ENCODE data around the gene RBM33. TPM values are rescaled to one million over a fixed set of nuclear protein-coding genes. Genes with fewer than 3 reads are reported as not detected.

The RBM33 gene
- total RNA-seq, 4 donors from 2014 or later, result 20.6 to 85.1 (median 38.4) TPM

GRCh38 chr7:155618708-155619633 is 25.5 kb upstream of the RBM33 start:
- H3K36me3 ChIP-seq, result no peaks in the 10 kb centered on the region
- no peak overlapping the region for H3K4me3 ChIP-seq
- DNase-seq, result no peak
- no peak overlapping the region for H3K27ac ChIP-seq
- TF ChIP-seq CTCF (IDR thresholded peaks at IDR 0.05), result no peak
- TF ChIP-seq POLR2A (IDR thresholded peaks at IDR 0.05), result no peak
- no peaks in the 10 kb centered on the region for H3K4me1 ChIP-seq
- H3K27me3 ChIP-seq, result no peaks in the 10 kb centered on the region
- intact Hi-C loops (cut with DNase I; ENCODE audit: low total_unique reads), result no loop called here
- H3K9me3 ChIP-seq, result no peaks in the 10 kb centered on the region

GRCh38 chr7:155619634-155620271 is 24.7 kb upstream of the RBM33 start:
- Histone ChIP-seq H3K9me3 (no peaks in the 10 kb centered on the region), H3K36me3 (no peaks in the 10 kb centered on the region), H3K4me3 (no peak overlapping the region), H3K4me1 (no peaks in the 10 kb centered on the region), H3K27me3 (no peaks in the 10 kb centered on the region), H3K27ac (no peak overlapping the region)
- DNase-seq, result no peak
- intact Hi-C loops (cut with DNase I; ENCODE audit: low total_unique reads), result no loop called here
- TF ChIP-seq CTCF (IDR thresholded peaks at IDR 0.05), result no peak
- no peak for TF ChIP-seq POLR2A (IDR thresholded peaks at IDR 0.05)

- no peaks in the 10 kb centered on the region for H3K36me3 ChIP-seq
- H3K9me3 ChIP-seq, result no peaks in the 10 kb centered on the region
- no peak overlapping the region for H3K4me3 ChIP-seq
- intact Hi-C loops (cut with DNase I; ENCODE audit: low total_unique reads), result no loop called here
- no peak for DNase-seq
- TF ChIP-seq CTCF (IDR thresholded peaks at IDR 0.05), result no peak
- no peak for TF ChIP-seq POLR2A (IDR thresholded peaks at IDR 0.05)
- no peaks in the 10 kb centered on the region for H3K4me1 ChIP-seq
- no peaks in the 10 kb centered on the region for H3K27me3 ChIP-seq
- H3K27ac ChIP-seq, result no peak overlapping the region
Measured at GRCh38 chr7:155620497-155620896, 24.0 kb upstream of the RBM33 start.

- TF ChIP-seq CTCF (IDR thresholded peaks at IDR 0.05) (no peak), POLR2A (IDR thresholded peaks at IDR 0.05) (no peak)
- intact Hi-C loops (cut with DNase I; ENCODE audit: low total_unique reads), result no loop called here
- no peaks in the 10 kb centered on the region for H3K4me1 ChIP-seq
Measured at GRCh38 chr7:155621418-155621980, 23.0 kb upstream of the RBM33 start.

GRCh38 chr7:155624412-155624811 is 20.0 kb upstream of the RBM33 start:
- peaks cover 0 to 8% of the 10 kb centered on the region in 2 donors for H3K9me3 ChIP-seq
- no peaks in the 10 kb centered on the region for H3K36me3 ChIP-seq
- no peak overlapping the region for H3K27ac ChIP-seq
- no peak overlapping the region for H3K4me3 ChIP-seq
- no peaks in the 10 kb centered on the region for H3K27me3 ChIP-seq
- H3K4me1 ChIP-seq, result no peaks in the 10 kb centered on the region
- intact Hi-C loops (cut with DNase I; ENCODE audit: low total_unique reads), result no loop called here
- DNase-seq, result no peak
- TF ChIP-seq CTCF (IDR thresholded peaks at IDR 0.05), result no peak
- TF ChIP-seq POLR2A (IDR thresholded peaks at IDR 0.05), result no peak

More at GRCh38 chr7:155621418-155621980, 23.0 kb upstream of the RBM33 start:
- Histone ChIP-seq H3K9me3 (no peaks in the 10 kb centered on the region), H3K27ac (no peak overlapping the region), H3K4me3 (no peak overlapping the region), H3K36me3 (no peaks in the 10 kb centered on the region), H3K27me3 (no peaks in the 10 kb centered on the region)
- DNase-seq, result no peak
